ENCODE data around the gene FCGR1A. TPM values are rescaled to one million over a fixed set of nuclear protein-coding genes. Genes with fewer than 3 reads are reported as not detected.
"Not testable (repeated sequence)": the region's sequence is repeated elsewhere in the genome, so short reads cannot be mapped to it uniquely, and the experiment has no call there.

FCGR1A gene
- total and polyA plus RNA-seq, 9 of the 15 experiments (the other 6 are each of a cell fraction or from before 2014, with no cell fraction given) = 0.10 to 0.29 (median 0.17) TPM; not detected in 3

- TF ChIP-seq UBTF (IDR thresholded peaks at IDR 0.05; ENCODE audit: borderline replicate concordance in 1 of 2, low read depth in 2 of 2, low read length in 2 of 2) = peak in 1 of 2 experiments; percentile 87; a peak in 2 of 4 replicates
- peak; percentile 84 for TF ChIP-seq HNRNPLL (IDR thresholded peaks at IDR 0.05; ENCODE audit: low read depth, low read length, poor library complexity, severe bottlenecking)
- TF ChIP-seq YY1 (IDR thresholded peaks at IDR 0.05; ENCODE audit: borderline replicate concordance in 1 of 3, control insufficient read depth in 1 of 3, extremely low read depth in 1 of 3, insufficient read depth in 3 of 3, insufficient read length in 1 of 3, insufficient replicate concordance in 2 of 3, low read depth in 1 of 3, low read length in 2 of 3) = peak in 2 of 3 experiments; percentile 17 to 46
- peak; percentile 56; the same call in 1 of the 2 replicates for TF ChIP-seq GTF2F1 (IDR thresholded peaks at IDR 0.05; ENCODE audit: low read depth, low read length)
- not testable (repeated sequence) for TF ChIP-seq CREB1 (IDR thresholded peaks at IDR 0.05)
- 0 out of 2 replicates have a peak, but pooled peaks have one; percentile 16 for TF ChIP-seq CREB1 (CRISPR knock-in tag; IDR thresholded peaks at IDR 0.05)
- peak; percentile 85 for TF ChIP-seq POLR2B (IDR thresholded peaks at IDR 0.05; ENCODE audit: low read depth, partially characterized antibody)
- TF ChIP-seq POLR2A (conservative IDR thresholded peaks at IDR 0.05) = peak; percentile 97
- peak; percentile 25; the same call in 1 of the 2 replicates for TF ChIP-seq NCOR1 (IDR thresholded peaks at IDR 0.05)
- TF ChIP-seq MLLT1 (IDR thresholded peaks at IDR 0.05) = peak; percentile 50 to 66; a peak in 1 of 4 replicates
- peak; percentile 19; the same call in 1 of the 2 replicates for TF ChIP-seq TSHZ1 (CRISPR knock-in tag; IDR thresholded peaks at IDR 0.05)
- 0 out of 2 replicates have a peak, but pooled peaks have one; percentile 53 for TF ChIP-seq ETS1 (conservative IDR thresholded peaks at IDR 0.05; ENCODE audit: control insufficient read depth, low read depth, low read length)
- TF ChIP-seq CHD1 (IDR thresholded peaks at IDR 0.05; ENCODE audit: low read length) = peak; percentile 80
- TF ChIP-seq RNF2 (IDR thresholded peaks at IDR 0.05) = peak; percentile 41; the same call in 1 of the 2 replicates
- TF ChIP-seq POLR2G (IDR thresholded peaks at IDR 0.05; ENCODE audit: low read depth, low read length) = peak; percentile 89
- peak; percentile 74 for TF ChIP-seq FIP1L1 (IDR thresholded peaks at IDR 0.05; ENCODE audit: low read depth, low read length, poor library complexity, severe bottlenecking)
- TF ChIP-seq RBFOX2 (IDR thresholded peaks at IDR 0.05; ENCODE audit: low read depth, low read length) = peak; percentile 88
These were observed 30.7 kb downstream of the FCGR1A start (continued) for GRCh38 chr1:149812893-149813801.

Measured in K562 (cell line).